ENCODE measurements around the gene PADI2.

Gene PADI2

GRCh38 chr1:17017435-17017834, 101.8 kb downstream of the PADI2 start:
- H3K4me2 ChIP-seq, result no peak overlapping the region
- peaks cover 6% of the 10 kb centered on the region; the same call in 1 of the 2 replicates for H4K20me1 ChIP-seq (ENCODE audit: insufficient read depth)
- H3K27ac ChIP-seq, result no peak overlapping the region
- TF ChIP-seq, protein P1, sequence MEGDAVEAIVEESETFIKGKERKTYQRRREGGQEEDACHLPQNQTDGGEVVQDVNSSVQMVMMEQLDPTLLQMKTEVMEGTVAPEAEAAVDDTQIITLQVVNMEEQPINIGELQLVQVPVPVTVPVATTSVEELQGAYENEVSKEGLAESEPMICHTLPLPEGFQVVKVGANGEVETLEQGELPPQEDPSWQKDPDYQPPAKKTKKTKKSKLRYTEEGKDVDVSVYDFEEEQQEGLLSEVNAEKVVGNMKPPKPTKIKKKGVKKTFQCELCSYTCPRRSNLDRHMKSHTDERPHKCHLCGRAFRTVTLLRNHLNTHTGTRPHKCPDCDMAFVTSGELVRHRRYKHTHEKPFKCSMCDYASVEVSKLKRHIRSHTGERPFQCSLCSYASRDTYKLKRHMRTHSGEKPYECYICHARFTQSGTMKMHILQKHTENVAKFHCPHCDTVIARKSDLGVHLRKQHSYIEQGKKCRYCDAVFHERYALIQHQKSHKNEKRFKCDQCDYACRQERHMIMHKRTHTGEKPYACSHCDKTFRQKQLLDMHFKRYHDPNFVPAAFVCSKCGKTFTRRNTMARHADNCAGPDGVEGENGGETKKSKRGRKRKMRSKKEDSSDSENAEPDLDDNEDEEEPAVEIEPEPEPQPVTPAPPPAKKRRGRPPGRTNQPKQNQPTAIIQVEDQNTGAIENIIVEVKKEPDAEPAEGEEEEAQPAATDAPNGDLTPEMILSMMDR (conservative IDR thresholded peaks at IDR 0.05; ENCODE audit: low read depth, low read length), result no peak
- no peak overlapping the region for H2AFZ ChIP-seq (ENCODE audit: low read depth)
- H3K4me1 ChIP-seq (ENCODE audit: low read depth, poor library complexity, severe bottlenecking), result peaks cover 65% of the 10 kb centered on the region
- H3K79me2 ChIP-seq (ENCODE audit: insufficient read depth, low read depth), result no peaks in the 10 kb centered on the region
- no peaks in the 10 kb centered on the region; the same call in 1 of the 2 replicates for H3K36me3 ChIP-seq (ENCODE audit: insufficient read depth)
- H3K27me3 ChIP-seq (ENCODE audit: insufficient read depth, low read depth), result no peaks in the 10 kb centered on the region; the same call in 1 of the 2 replicates
- H3K9ac ChIP-seq, result no peak overlapping the region
- no peak overlapping the region for H3K4me3 ChIP-seq (IDR thresholded peaks at IDR 0.05; ENCODE audit: insufficient read depth, low read depth, low read length)

All from KMS-11 (cell line).